Neural cell (in vitro differentiated cells): ENCODE measurements around the gene ANKRD55. TPM values are rescaled to one million over a fixed set of nuclear protein-coding genes. Genes with fewer than 3 reads are reported as not detected.

ENCODE experiments used
- H2AFZ ChIP-seq: fragments of 200-600, 300-800 bp; sonication (generic), shearing (Covaris generic); 2 replicates; pipeline ENCODE4 v1.6.0; 2014; ENCODE audit warnings: low read depth, mild to moderate bottlenecking, antibody characterized with exemption, low read length, moderate library complexity
- H3F3A ChIP-seq: fragments of 200-600 bp; shearing (Covaris generic); 2 replicates; pipeline ENCODE4 v1.6.1; 2016; ENCODE audit warnings: mild to moderate bottlenecking, moderate library complexity, mixed read lengths, antibody characterized with exemption, low read length; ENCODE audit not compliant: insufficient read depth, poor library complexity, severe bottlenecking
- H3K27ac ChIP-seq: fragments of 200-600, 300-800 bp; sonication (generic), shearing (Covaris generic); 2 replicates; pipeline ENCODE4 v1.5.1; 2014; ENCODE audit warnings: mild to moderate bottlenecking, low read length, moderate library complexity
- H3K27me3 ChIP-seq: fragments of 300-800, 200-600 bp; sonication (generic), shearing (Covaris generic); 2 replicates; pipeline ENCODE4 v1.6.0; 2014; ENCODE audit warnings: mild to moderate bottlenecking, low read depth, low read length, moderate library complexity; ENCODE audit not compliant: insufficient read depth
- H3K36me3 ChIP-seq: fragments of 300-800, 200-600 bp; sonication (generic), shearing (Covaris generic); 2 replicates; pipeline ENCODE4 v1.5.1; 2014; ENCODE audit warnings: mild to moderate bottlenecking, antibody characterized with exemption, low read length, moderate library complexity; ENCODE audit not compliant: insufficient read depth
- H3K4me2 ChIP-seq: fragments of 300-800, 200-600 bp; sonication (generic), shearing (Covaris generic); 2 replicates; pipeline ENCODE4 v1.6.0; 2014; ENCODE audit warnings: mild to moderate bottlenecking, low read length
- H3K4me3 ChIP-seq: fragments of 300-800, 200-600 bp; sonication (generic), shearing (Covaris generic); 2 replicates; pipeline ENCODE4 v1.5.1; 2014; ENCODE audit warnings: mild to moderate bottlenecking, low read length, moderate library complexity
- H3K79me2 ChIP-seq: fragments of 200-600 bp; shearing (Covaris generic); replicated peaks from 2 replicates; pipeline ENCODE4 v1.6.0; 2014; ENCODE audit warnings: mild to moderate bottlenecking, low read length, moderate library complexity; ENCODE audit not compliant: insufficient read depth
- H3K9ac ChIP-seq: fragments of 300-800, 200-600 bp; sonication (generic), shearing (Covaris generic); 2 replicates; pipeline ENCODE4 v1.6.1; 2016; ENCODE audit warnings: mild to moderate bottlenecking, low read length, mixed read lengths
- H3K9me2 ChIP-seq: fragments of 200-600 bp; shearing (Covaris generic); 2 replicates; pipeline ENCODE4 v1.6.1; 2016; ENCODE audit warnings: mild to moderate bottlenecking, low read length, mixed read lengths; ENCODE audit not compliant: insufficient read depth
- H3K9me3 ChIP-seq: fragments of 200-600, 300-800 bp; sonication (generic), shearing (Covaris generic); 2 replicates; pipeline ENCODE4 v1.6.1; 2016; ENCODE audit warnings: mild to moderate bottlenecking, mixed run types, low read length, moderate library complexity, mixed read lengths
- H4K20me1 ChIP-seq: fragments of 200-600 bp; shearing (Covaris generic); 2 replicates; pipeline ENCODE4 v1.6.1; 2016; ENCODE audit warnings: mild to moderate bottlenecking, mixed run types; ENCODE audit not compliant: insufficient read depth
- CTCF ChIP-seq: fragments of 450-650 bp; IDR thresholded peaks from 2 replicates; pipeline ENCODE4 v1.5.1; 2014; ENCODE audit warnings: antibody characterized with exemption, mild to moderate bottlenecking, moderate library complexity; ENCODE audit not compliant: poor library complexity, severe bottlenecking
- EP300 ChIP-seq: fragments of 450-650 bp; conservative IDR thresholded peaks from 2 replicates; pipeline ENCODE4 v1.6.1; 2014; ENCODE audit warnings: antibody characterized with exemption, mild to moderate bottlenecking, moderate library complexity; ENCODE audit not compliant: poor library complexity, severe bottlenecking
- EZH2 ChIP-seq: fragments of 200-600, 300-800 bp; shearing (Covaris generic), sonication (generic); IDR thresholded peaks from 2 replicates; pipeline ENCODE4 v1.6.1; 2014; ENCODE audit warnings: antibody characterized with exemption, low read length, borderline replicate concordance, mild to moderate bottlenecking; ENCODE audit not compliant: insufficient read depth, poor library complexity, severe bottlenecking
- MXI1 ChIP-seq: fragments of 450-650 bp; conservative IDR thresholded peaks from 2 replicates; pipeline ENCODE4 v1.6.1; 2014; ENCODE audit warnings: antibody characterized with exemption, mild to moderate bottlenecking; ENCODE audit not compliant: poor library complexity, severe bottlenecking
- POLR2AphosphoS5 ChIP-seq: IDR thresholded peaks from 2 replicates; pipeline ENCODE4 v1.6.1; 2012
- RAD21 ChIP-seq: fragments of 450-650 bp; conservative IDR thresholded peaks from 2 replicates; pipeline ENCODE4 v1.6.1; 2014; ENCODE audit warnings: antibody characterized with exemption, mild to moderate bottlenecking, moderate library complexity
- REST ChIP-seq: IDR thresholded peaks from 2 replicates; pipeline ENCODE4 v1.6.1; 2012; ENCODE audit warnings: borderline replicate concordance
- SMC3 ChIP-seq: fragments of 450-650 bp; conservative IDR thresholded peaks from 2 replicates; pipeline ENCODE4 v1.6.1; 2014; ENCODE audit warnings: antibody characterized with exemption, mild to moderate bottlenecking, moderate library complexity; ENCODE audit not compliant: poor library complexity
- TAF1 ChIP-seq: IDR thresholded peaks from 2 replicates; pipeline ENCODE4 v1.6.1; 2012; ENCODE audit warnings: low read depth
- polyA plus RNA-seq: library from polyadenylated mRNA; depleted of rRNA; stranded (reverse); fragments of >200 nt; gene quantifications from 2 replicates; pipeline ENCODE4 v1.2.3, GENCODE V29; 2014

Gene ANKRD55
- polyA plus RNA-seq, 1 donor from 2014 or later, result 49.8 TPM

DNA sequence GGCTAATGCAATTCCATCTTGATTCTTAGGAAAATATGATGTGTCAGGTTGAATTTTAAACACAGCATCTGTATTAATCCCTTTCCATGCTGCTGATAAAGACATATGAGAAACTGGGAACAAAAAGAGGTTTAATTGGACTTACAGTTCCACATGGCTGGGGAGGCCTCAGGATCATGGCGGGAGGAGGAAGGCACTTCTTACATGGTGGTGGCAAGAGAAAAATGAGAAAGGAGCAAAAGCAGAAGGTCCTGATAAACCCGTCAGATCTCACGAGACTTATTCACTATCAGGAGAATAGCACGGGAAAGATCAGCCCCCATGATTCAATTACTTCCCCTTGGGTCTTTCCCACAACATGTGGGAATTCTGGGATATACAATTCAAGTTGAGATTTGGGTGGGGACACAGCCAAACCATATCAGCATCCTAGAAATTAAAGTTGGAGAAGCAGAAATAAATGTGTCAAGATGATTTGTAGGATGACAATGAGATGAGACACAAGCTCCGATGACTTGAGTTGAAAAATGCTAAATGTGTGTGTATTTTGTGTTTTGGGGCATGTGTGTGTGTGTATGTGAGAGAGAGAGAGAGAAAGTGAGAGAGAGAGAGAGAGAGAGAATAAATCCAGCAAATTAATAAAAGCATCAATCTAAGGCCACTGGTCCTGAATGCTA, 48.5 kb upstream of the ANKRD55 start:
- Histone ChIP-seq H3K4me2 (no peak overlapping the region), H3K79me2 (no peaks in the 10 kb centered on the region), H3K4me3 (no peak overlapping the region), H3K9me3 (no peaks in the 10 kb centered on the region), H3K36me3 (no peaks in the 10 kb centered on the region), H3F3A (no peaks in the 10 kb centered on the region), H2AFZ (no peak overlapping the region), H3K27ac (no peak overlapping the region), H3K27me3 (no peaks in the 10 kb centered on the region), H3K9me2 (no peaks in the 10 kb centered on the region), H4K20me1 (no peaks in the 10 kb centered on the region), H3K9ac (no peak overlapping the region)
- TF ChIP-seq EZH2 (no peak), MXI1 (no peak), REST (no peak), SMC3 (no peak), RAD21 (no peak), CTCF (no peak), POLR2AphosphoS5 (no peak), TAF1 (no peak), EP300 (no peak)

- no peaks in the 10 kb centered on the region for H4K20me1 ChIP-seq
- H3K27ac ChIP-seq, result no peak overlapping the region
- no peaks in the 10 kb centered on the region for H3K36me3 ChIP-seq
- H3K4me3 ChIP-seq, result no peak overlapping the region
- H2AFZ ChIP-seq, result no peak overlapping the region
- H3K4me2 ChIP-seq, result no peak overlapping the region
- no peaks in the 10 kb centered on the region for H3F3A ChIP-seq
- H3K9ac ChIP-seq, result no peak overlapping the region
- H3K9me3 ChIP-seq, result no peaks in the 10 kb centered on the region
- no peaks in the 10 kb centered on the region for H3K79me2 ChIP-seq
- no peak for TF ChIP-seq REST
- TF ChIP-seq TAF1, result no peak
- no peak for TF ChIP-seq MXI1
- no peak for TF ChIP-seq POLR2AphosphoS5
- TF ChIP-seq CTCF, result no peak
- no peak for TF ChIP-seq EP300
- TF ChIP-seq EZH2, result no peak
- no peak for TF ChIP-seq SMC3
- no peak for TF ChIP-seq RAD21
- no peaks in the 10 kb centered on the region for H3K27me3 ChIP-seq
- no peaks in the 10 kb centered on the region for H3K9me2 ChIP-seq
Observed at GRCh38 chr5:56279979-56280378, 46.8 kb upstream of the ANKRD55 start.
